Kidney (tissue), 14 donors: ENCODE measurements around the gene CALD1. TPM values are rescaled to one million over a fixed set of nuclear protein-coding genes. Genes with fewer than 3 reads are reported as not detected.

ENCODE experiments used
- DNase-seq, 5 donors: peaks; one replicate each; pipeline ENCODE4 v3.0.0-alpha.2; 2013 to 2020
- FAIRE-seq: peaks from 2 replicates; lab custom pipeline; 2012; peaks lifted over from hg19 to GRCh38; lab: Jason Lieb, UNC
- H3K27ac ChIP-seq, 2 donors: one replicate each; pipeline ENCODE4 v1.7.0; 2013; ENCODE audit warnings: low read depth in 2 of 2, low read length in 2 of 2, inconsistent platforms in 1 of 2
- H3K27me3 ChIP-seq: one replicate; pipeline ENCODE4 v1.7.1; 2013; ENCODE audit warnings: low read length, inconsistent platforms; ENCODE audit not compliant: control insufficient read depth, insufficient read depth
- H3K36me3 ChIP-seq, 3 donors: one replicate each; pipeline versions ENCODE4 v1.7.0 to v1.7.1; 2013; ENCODE audit warnings: low read length in 3 of 3, control low read depth in 1 of 3, inconsistent platforms in 1 of 3; ENCODE audit not compliant: insufficient read depth in 3 of 3, control insufficient read depth in 2 of 3
- H3K4me1 ChIP-seq, 3 donors: one replicate each; pipeline versions ENCODE4 v1.7.0 to v1.7.1; 2013; ENCODE audit warnings: low read length in 3 of 3, inconsistent platforms in 1 of 3, low read depth in 1 of 3; ENCODE audit not compliant: control insufficient read depth in 2 of 3, insufficient read depth in 2 of 3
- H3K4me3 ChIP-seq, 3 donors: one replicate each; pipeline versions ENCODE4 v1.7.0 to v1.8.1; 2013; ENCODE audit warnings: low read length in 3 of 3, control low read depth in 1 of 3, inconsistent platforms in 1 of 3
- H3K9ac ChIP-seq, 3 donors: one replicate each; pipeline versions ENCODE4 v1.7.0 to v1.7.1; 2013; ENCODE audit warnings: low read length in 3 of 3, control low read depth in 1 of 3, inconsistent platforms in 1 of 3
- H3K9me3 ChIP-seq, 3 donors: one replicate each; pipeline versions ENCODE4 v1.7.0 to v1.7.1; 2013; ENCODE audit warnings: low read length in 3 of 3, control low read depth in 1 of 3, inconsistent platforms in 1 of 3; ENCODE audit not compliant: control insufficient read depth in 2 of 3, insufficient read depth in 1 of 3
- intact Hi-C: fragments of 100-400 bp; cut with DNase I; formaldehyde crosslinking; loops from one replicate; pipeline ENCODE4 v1.11.1; 2022
- polyA plus RNA-seq: library from polyadenylated mRNA; stranded (reverse); fragments of 350-450 nt; fragmentation: Illumina TruSeq; extraction: RNeasy Lipid Tissue Mini Kit (QIAGEN cat#74804); gene quantifications from one replicate; pipeline ENCODE4 v1.2.3, GENCODE V29; 2014; ENCODE audit warnings: low read depth, low replicate concordance; ENCODE audit not compliant: insufficient read depth
- total RNA-seq: library from RNA; stranded (reverse); fragmentation: NEBNext Ultra II Directional; extraction: Animal tissue kit (Norgen Biotek cat#: 25700); gene quantifications from one replicate; pipeline ENCODE4 v1.2.1, GENCODE V29; 2021
- TF ChIP-seq, protein P1 (sequence below): IDR thresholded peaks from 3 replicates; pipeline ENCODE4 v1.5.1; 2012; ENCODE audit warnings: mild to moderate bottlenecking, moderate library complexity, borderline replicate concordance; ENCODE audit not compliant: insufficient read depth; ENCODE audit errors: extremely low read depth
- donor health status: control.
- donor health status: control.
- donor health status: control.
- donor health status: control.
- donor health status: control.
- donor health status: DM: yes; HTN: yes; CAD: no.
- donor health status: Normal renal cell carcinoma (clear cell type).

CALD1 gene
- total and polyA plus RNA-seq, 2 donors from 2014 or later, result 72.7 to 218 TPM

DNA sequence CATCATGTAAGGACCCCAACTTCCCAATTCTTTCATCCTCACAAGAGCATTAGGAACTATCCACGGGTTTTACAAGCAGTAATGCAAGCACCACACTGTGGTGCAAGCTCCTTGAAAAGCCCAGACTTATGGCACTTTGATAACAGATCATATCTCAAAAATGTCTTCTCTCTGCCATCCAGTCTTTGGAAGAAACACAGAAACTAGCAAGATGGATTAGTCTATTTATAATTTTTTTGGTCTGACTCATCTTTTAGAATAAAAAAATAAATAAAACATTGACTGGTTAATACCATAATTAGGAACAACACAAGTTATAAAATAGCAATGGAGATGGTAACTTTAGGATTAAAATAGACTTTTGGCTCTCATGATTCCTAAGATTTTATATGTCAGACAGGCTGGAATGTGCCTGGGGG is 49.0 kb upstream of the CALD1 start:
- Histone ChIP-seq H3K27me3 (no peaks in the 10 kb centered on the region), H3K36me3 (no peaks in the 10 kb centered on the region), H3K9ac (no peak overlapping the region), H3K4me3 (no peak overlapping the region), H3K4me1 (peaks cover 0 to 3% (median 0%) of the 10 kb centered on the region in 3 donors), H3K9me3 (no peaks in the 10 kb centered on the region), H3K27ac (peak overlapping the region in 1 of 2 donors; percentile 79)
- intact Hi-C loops, result no loop called here
- TF ChIP-seq, protein P1, sequence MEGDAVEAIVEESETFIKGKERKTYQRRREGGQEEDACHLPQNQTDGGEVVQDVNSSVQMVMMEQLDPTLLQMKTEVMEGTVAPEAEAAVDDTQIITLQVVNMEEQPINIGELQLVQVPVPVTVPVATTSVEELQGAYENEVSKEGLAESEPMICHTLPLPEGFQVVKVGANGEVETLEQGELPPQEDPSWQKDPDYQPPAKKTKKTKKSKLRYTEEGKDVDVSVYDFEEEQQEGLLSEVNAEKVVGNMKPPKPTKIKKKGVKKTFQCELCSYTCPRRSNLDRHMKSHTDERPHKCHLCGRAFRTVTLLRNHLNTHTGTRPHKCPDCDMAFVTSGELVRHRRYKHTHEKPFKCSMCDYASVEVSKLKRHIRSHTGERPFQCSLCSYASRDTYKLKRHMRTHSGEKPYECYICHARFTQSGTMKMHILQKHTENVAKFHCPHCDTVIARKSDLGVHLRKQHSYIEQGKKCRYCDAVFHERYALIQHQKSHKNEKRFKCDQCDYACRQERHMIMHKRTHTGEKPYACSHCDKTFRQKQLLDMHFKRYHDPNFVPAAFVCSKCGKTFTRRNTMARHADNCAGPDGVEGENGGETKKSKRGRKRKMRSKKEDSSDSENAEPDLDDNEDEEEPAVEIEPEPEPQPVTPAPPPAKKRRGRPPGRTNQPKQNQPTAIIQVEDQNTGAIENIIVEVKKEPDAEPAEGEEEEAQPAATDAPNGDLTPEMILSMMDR, result no peak
- DNase-seq, result no peak
- no peak for FAIRE-seq

DNA sequence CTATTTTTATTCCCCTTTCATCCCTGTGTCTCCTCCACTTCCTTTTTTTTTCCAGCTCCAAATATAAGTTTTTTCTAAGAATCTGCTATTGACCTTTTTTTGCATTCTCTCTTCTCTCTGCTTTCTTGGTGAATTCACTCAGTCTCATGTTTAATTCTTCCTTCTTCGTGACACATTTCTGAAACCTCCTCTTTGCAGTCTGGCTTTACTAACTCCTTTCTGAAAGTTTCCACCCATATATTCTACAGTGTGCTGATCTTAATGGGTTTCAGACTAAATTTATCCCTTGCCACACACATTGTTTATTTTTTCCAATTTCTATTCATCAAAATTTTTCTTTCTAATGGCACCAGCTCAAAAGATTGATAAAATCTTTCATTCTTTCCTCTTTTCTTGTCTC is 47.8 kb upstream of the CALD1 start:
- TF ChIP-seq, protein P1, result no peak
- Histone ChIP-seq H3K4me3 (no peak overlapping the region), H3K27ac (no peak overlapping the region), H3K27me3 (no peaks in the 10 kb centered on the region), H3K4me1 (peaks cover 0 to 3% (median 0%) of the 10 kb centered on the region in 3 donors), H3K9ac (no peak overlapping the region), H3K9me3 (no peaks in the 10 kb centered on the region), H3K36me3 (no peaks in the 10 kb centered on the region)
- FAIRE-seq (no peak), DNase-seq (no peak)
- intact Hi-C loops, result no loop called here

DNA sequence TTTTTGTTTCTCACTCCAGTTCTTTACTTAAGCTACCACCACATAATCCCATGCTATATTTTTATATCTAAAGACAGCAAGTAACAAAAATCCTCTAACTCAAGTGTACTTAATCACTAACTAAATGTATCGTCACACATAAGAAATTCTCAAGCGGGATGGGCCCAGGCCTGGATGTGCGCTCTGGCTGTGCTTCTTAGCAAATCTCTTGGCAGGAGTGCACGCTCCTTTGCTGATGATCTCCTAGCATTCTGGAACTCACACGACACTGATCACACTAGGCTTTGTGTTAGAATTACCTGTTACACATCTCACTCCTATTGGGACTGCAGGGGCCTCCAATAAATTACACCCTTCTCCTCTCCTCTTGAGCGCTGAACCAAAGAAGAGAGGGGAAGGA is 46.7 kb upstream of the CALD1 start:
- H3K27me3 ChIP-seq, result no peaks in the 10 kb centered on the region
- H3K4me3 ChIP-seq, result no peak overlapping the region
- DNase-seq (no peak), FAIRE-seq (no peak)
- TF ChIP-seq, protein P1, result no peak
- no peak overlapping the region for H3K9ac ChIP-seq
- no peaks in the 10 kb centered on the region for H3K36me3 ChIP-seq
- H3K27ac ChIP-seq, result no peak overlapping the region
- H3K9me3 ChIP-seq, result no peaks in the 10 kb centered on the region
- H3K4me1 ChIP-seq, result peaks cover 0 to 3% (median 0%) of the 10 kb centered on the region in 3 donors
- intact Hi-C loops, result no loop called here

DNA sequence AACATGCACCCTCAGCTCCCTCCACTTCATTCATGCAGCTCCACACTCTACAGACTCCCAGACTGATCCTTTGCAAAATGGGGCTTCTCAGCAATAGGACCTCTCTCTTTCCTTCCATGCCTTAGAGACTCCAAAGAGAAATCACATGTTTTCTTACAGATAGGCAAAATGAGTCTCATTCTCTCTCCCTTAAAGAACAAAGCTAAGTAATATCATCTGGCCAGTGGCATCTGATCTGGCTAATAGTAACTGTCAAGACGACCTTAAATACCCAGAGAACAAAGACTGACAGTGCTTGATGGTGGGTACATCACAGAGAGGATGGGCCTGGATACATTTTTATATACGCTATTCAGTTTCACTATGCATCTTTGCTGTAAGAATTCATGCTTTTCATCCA is 43.1 kb upstream of the CALD1 start:
- Histone ChIP-seq H3K27ac (no peak overlapping the region), H3K4me1 (no peaks in the 10 kb centered on the region), H3K27me3 (no peaks in the 10 kb centered on the region), H3K9ac (no peak overlapping the region), H3K9me3 (no peaks in the 10 kb centered on the region), H3K4me3 (no peak overlapping the region), H3K36me3 (no peaks in the 10 kb centered on the region)
- DNase-seq, result no peak
- FAIRE-seq, result no peak
- intact Hi-C loops, result no loop called here
- TF ChIP-seq, protein P1, result no peak
